GM12878 (cell line): ENCODE measurements around the gene GRIK3.

Experiments
- FOS ChIP-seq: IDR thresholded peaks from 3 replicates; pipeline ENCODE4 v1.6.1; 2011; ENCODE audit warnings: borderline replicate concordance; ENCODE audit not compliant: insufficient read length; ENCODE audit errors: extremely low read depth
- FOXM1 ChIP-seq: IDR thresholded peaks from 2 replicates; pipeline ENCODE4 v1.6.1; 2012; ENCODE audit warnings: low read depth, mild to moderate bottlenecking, inconsistent platforms, low read length, moderate library complexity
- MTA3 ChIP-seq: IDR thresholded peaks from 2 replicates; pipeline ENCODE4 v1.6.1; 2012; ENCODE audit warnings: low read length, inconsistent platforms, borderline replicate concordance
- TAF1 ChIP-seq: IDR thresholded peaks from 2 replicates; pipeline ENCODE4 v1.6.1; 2011; ENCODE audit warnings: mild to moderate bottlenecking, low read depth, low read length, borderline replicate concordance
- USF2 ChIP-seq: IDR thresholded peaks from 2 replicates; pipeline ENCODE4 v1.6.1; 2011; ENCODE audit warnings: low read depth, low read length, improper control_type of control experiment, borderline replicate concordance
- ZZZ3 ChIP-seq: IDR thresholded peaks from 2 replicates; pipeline ENCODE4 v1.6.1; 2011; ENCODE audit warnings: low read depth; ENCODE audit not compliant: control insufficient read depth, insufficient read length
- TF ChIP-seq, protein P1 (sequence below), 3 experiments: IDR thresholded peaks in 2 of 3; conservative IDR thresholded peaks in 1 of 3; 2 replicates each; pipeline ENCODE4 v1.5.1; 2011; ENCODE audit warnings: low read depth in 3 of 3, low read length in 3 of 3, mild to moderate bottlenecking in 3 of 3, control low read depth in 2 of 3, moderate library complexity in 2 of 3, inconsistent platforms in 1 of 3, mixed read lengths in 1 of 3; ENCODE audit not compliant: control insufficient read depth in 2 of 3, insufficient read depth in 1 of 3; ENCODE audit errors: extremely low read depth in 1 of 3
- TF ChIP-seq, protein P2 (sequence below): fragments of 450-650 bp; conservative IDR thresholded peaks from 2 replicates; pipeline ENCODE4 v1.6.1; 2017; ENCODE audit warnings: mild to moderate bottlenecking, moderate library complexity

GRCh38 chr1:36934061-36934460, 100.3 kb downstream of the GRIK3 start:
- no peak for TF ChIP-seq FOXM1
- TF ChIP-seq, protein P1, sequence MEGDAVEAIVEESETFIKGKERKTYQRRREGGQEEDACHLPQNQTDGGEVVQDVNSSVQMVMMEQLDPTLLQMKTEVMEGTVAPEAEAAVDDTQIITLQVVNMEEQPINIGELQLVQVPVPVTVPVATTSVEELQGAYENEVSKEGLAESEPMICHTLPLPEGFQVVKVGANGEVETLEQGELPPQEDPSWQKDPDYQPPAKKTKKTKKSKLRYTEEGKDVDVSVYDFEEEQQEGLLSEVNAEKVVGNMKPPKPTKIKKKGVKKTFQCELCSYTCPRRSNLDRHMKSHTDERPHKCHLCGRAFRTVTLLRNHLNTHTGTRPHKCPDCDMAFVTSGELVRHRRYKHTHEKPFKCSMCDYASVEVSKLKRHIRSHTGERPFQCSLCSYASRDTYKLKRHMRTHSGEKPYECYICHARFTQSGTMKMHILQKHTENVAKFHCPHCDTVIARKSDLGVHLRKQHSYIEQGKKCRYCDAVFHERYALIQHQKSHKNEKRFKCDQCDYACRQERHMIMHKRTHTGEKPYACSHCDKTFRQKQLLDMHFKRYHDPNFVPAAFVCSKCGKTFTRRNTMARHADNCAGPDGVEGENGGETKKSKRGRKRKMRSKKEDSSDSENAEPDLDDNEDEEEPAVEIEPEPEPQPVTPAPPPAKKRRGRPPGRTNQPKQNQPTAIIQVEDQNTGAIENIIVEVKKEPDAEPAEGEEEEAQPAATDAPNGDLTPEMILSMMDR (IDR thresholded peaks at IDR 0.05 in 2 of 3, conservative IDR thresholded peaks at IDR 0.05 in 1 of 3; ENCODE audit: control insufficient read depth in 2 of 3, extremely low read depth in 1 of 3, insufficient read depth in 1 of 3, low read depth in 3 of 3, low read length in 3 of 3): no peak
- no peak for TF ChIP-seq TAF1
- no peak for TF ChIP-seq FOS
- TF ChIP-seq MTA3: no peak
- TF ChIP-seq USF2: no peak
- no peak for TF ChIP-seq ZZZ3
- TF ChIP-seq, protein P2, sequence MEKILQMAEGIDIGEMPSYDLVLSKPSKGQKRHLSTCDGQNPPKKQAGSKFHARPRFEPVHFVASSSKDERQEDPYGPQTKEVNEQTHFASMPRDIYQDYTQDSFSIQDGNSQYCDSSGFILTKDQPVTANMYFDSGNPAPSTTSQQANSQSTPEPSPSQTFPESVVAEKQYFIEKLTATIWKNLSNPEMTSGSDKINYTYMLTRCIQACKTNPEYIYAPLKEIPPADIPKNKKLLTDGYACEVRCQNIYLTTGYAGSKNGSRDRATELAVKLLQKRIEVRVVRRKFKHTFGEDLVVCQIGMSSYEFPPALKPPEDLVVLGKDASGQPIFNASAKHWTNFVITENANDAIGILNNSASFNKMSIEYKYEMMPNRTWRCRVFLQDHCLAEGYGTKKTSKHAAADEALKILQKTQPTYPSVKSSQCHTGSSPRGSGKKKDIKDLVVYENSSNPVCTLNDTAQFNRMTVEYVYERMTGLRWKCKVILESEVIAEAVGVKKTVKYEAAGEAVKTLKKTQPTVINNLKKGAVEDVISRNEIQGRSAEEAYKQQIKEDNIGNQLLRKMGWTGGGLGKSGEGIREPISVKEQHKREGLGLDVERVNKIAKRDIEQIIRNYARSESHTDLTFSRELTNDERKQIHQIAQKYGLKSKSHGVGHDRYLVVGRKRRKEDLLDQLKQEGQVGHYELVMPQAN: no peak
